G401 (cell line): ENCODE measurements around the gene KCNIP1. TPM values are rescaled to one million over a fixed set of nuclear protein-coding genes. Genes with fewer than 3 reads are reported as not detected.

Experiments used
- DNase-seq: peaks from one replicate; pipeline ENCODE4 v3.0.0-alpha.2; 2015; ENCODE audit warnings: low spot score
- in situ Hi-C: cut with HindIII; loops from 2 replicates; pipeline ENCODE4 v1.10.0; 2016; ENCODE audit warnings: low sequenced_read_pairs, mixed read lengths
- total RNA-seq: library from RNA; depleted of rRNA; stranded (reverse); fragments of >200 nt; shearing (Covaris generic); gene quantifications from 2 replicates; pipeline ENCODE4 v1.2.3, GENCODE V29; 2014

KCNIP1 gene
- total RNA-seq, 1 experiment from 2014 or later = not detected

DNA sequence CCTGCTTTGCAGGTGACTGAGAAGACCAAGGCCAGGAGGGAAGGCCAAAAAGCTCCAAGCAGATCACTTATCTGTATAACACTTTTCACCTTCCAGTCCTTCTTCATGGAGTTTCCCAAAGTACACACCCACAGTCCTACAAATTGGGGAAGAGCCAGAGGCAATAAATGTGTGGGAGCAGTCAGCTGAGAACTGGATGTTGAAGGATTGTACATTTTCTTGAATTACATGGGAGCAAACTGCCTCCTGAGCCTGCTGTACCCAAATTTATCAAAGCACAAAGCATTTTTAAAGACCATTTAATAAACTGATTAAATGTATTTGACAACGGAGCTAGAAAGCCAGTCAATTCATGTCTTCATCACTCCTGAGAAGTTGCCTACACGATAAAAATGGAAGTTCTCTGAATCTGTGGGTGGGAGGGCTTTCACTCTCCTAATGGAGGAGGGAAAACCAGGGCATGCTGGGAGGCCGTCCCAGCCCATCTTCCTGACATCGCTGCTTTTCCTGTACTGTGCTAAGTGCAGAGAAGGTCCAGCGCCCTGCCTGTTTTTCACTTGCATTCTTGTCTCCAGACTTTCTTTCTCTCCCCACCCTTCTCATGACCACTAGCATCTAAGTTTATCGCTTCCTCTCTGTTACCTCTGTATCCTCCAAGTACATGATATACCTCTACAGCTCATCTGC lies 79.0 kb downstream of the KCNIP1 start:
- in situ Hi-C loops = no loop called here
- DNase-seq = no peak

DNA sequence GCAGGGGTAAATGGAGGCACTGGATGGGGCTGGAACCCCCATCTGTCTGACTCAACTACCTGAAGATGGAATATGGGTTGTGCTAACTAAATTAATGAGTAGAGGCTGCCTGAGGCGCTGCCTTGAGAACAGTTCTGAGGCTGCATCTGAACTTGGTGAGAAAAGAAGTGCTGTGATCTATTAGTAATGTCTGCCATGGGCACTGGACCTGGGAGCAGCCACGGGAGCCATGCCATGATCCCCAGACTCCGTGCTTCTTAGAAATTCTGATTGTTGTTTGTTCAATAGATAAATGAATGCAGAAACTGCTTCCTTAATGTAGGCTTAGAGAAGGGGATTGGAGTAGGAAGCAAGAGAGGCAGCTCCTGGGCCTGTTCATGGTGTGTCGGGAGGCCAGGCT lies 80.2 kb downstream of the KCNIP1 start:
- no peak for DNase-seq
- in situ Hi-C loops = no loop called here

DNA sequence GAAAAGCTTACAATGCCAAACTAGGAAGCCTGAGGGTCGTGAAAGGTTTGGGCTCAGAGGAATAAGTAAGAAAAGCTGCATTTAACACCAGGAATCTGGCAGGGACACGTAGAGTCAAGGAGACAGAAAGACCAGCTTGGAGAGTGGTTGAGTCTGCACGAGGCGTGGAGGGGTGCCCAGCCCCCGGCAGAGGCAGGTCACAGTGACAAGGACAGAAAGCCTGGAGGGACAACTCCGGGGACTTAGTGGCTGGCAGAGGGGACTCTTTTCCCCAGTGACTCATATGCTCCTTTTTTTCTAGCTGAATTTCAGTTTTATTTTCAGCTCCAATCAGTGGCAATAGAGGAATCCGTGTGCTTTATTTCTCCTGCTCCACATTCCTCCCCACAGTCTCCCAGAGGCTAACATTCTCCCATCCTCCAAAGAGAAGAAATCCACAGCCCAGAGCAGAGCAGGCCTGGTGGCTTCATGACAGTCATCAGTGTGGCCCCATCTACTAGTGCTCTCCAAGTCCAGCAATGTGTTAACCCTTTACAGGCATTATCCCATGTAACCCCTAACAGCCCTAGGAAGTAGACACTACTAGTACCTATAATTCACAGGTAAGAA lies 80.7 kb downstream of the KCNIP1 start:
- in situ Hi-C loops = no loop called here
- DNase-seq = no peak

DNA sequence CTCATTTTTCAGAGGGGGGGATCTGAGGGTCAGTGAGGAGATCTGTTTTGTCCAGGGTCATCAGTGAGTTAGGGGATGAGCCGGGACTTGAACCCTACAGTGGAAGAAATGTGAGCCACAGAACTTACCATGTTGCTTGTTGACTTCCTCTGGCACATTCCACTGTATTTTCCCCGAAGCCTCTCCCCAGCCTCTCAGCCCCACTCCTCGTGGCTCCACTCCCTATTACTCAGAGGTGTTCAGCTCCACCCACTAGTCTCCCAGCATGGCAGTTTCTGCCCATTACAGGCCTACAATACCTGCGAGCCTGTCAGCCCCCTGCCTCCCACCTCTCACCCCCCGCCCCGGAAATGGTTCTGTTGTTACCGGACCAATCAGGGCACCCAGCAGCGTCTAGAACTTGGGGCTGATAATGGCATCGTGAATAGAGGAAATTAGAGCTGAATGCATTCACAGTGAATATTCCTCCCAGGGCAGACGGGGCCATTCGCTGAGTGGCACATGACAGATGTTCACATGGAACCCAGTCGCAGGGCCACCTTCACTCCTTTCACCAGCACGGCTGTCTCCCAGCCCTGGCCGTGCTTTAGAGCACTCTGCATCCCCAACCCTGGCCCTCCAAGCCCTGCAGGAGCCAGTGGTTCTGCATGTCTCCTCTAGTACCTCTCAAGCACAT lies 81.6 kb downstream of the KCNIP1 start:
- in situ Hi-C loops = no loop called here
- DNase-seq = no peak

DNA sequence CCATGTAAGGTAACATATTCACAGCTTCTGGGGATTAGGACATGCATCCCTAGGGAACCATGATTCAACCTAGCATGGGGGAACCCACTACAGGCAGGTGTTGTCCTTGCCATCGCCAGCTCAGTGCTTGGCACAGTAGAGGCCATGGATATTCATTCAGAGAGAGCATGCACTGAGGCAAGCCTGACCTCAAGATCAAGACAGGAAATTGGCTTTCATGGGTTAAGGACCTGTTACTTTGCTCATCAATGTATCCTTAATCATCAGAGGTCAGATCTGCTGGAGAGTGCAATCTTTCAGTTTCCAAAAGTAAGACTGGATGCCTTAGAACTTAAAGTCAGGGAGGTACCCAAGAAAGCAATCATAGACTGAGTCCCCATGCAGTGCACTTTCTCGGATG lies 84.0 kb downstream of the KCNIP1 start:
- DNase-seq = no peak
- in situ Hi-C loops = no loop called here

DNA sequence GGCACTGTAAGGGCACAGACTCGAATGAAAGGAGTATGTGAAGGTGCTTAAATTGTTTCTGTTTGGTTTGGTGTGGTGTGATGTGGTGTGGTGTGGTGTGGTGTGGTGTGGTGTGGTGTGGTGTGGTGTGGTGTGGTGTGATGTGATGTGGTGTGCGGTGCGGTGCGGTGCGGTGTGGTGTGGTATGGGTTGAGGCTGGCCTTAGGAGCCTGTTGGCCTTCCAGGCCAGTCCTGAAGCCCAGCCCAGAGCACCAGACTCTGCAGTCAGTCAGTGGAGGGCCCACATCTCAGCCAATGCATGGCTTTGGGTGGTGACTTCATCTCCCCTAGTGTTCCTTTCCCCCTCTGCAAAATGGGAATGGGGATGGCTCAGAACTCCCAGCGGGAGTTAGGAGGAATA lies 85.8 kb downstream of the KCNIP1 start:
- in situ Hi-C loops = no loop called here
- no peak for DNase-seq

DNA sequence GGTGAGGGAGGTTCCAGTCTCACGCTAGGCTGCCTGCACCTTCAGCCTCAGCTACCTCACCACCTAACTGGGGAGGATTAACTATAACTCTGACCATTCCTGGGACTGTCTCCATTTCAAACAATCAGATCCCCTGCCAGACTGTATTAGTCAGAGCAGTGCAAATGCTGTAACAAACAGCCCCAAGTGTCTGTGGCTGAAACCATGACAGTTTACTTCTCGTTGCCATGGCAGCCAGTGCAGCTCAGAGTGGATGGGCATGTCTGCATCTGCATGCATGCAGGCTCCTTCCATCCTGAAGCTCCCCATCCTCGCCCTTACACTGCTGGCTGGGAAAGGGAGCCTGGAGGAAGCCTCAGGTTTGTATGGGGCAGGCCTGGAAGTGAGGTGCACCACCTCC lies 86.7 kb downstream of the KCNIP1 start:
- in situ Hi-C loops = no loop called here
- no peak for DNase-seq

DNA sequence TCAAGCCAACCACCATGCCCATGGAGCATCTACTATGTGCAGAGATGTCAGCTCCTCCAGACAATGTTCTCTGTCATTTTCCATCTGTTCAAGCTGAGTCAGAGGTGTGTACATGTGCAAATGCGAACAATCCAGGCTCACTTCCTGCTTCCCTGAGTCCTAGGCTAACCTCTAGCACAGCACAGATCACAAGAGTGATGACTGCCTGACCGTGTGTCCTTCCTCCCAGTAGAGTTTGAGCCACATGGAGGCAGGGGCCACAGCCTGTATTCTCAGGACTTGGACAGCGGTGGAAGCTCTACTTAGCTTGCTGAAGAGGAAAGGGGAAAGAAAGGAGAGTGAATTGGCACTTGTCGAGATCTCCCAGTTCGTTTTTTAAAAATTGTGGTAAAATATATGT lies 87.2 kb downstream of the KCNIP1 start:
- DNase-seq = no peak
- in situ Hi-C loops = no loop called here

DNA sequence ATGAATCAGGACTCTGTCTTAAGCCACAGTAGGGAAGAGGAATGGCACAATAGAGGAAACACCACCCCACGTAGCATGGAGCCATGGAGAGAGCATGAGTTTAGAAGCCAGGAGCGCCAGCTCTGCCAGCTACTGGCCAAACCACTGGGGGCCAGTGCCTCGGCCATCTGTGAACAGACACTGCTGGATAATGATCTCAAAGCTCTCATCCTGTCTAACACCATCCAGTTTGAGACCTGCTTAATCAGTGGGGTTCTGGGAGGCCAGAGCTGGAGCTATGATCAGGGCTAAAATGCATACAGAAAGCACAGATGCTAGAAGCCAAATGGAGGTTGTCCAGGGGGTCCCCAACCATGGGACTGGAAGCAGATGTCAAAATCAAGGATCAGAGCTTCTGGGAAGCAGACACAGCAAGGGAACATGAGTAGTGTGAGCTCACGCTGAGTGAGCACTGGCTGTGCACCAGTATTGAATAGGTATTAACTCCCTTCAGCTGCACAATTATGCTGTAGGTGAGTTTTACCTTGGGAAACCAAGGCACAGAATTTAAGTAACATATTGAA lies 92.7 kb downstream of the KCNIP1 start:
- in situ Hi-C loops = no loop called here
- DNase-seq = no peak

DNA sequence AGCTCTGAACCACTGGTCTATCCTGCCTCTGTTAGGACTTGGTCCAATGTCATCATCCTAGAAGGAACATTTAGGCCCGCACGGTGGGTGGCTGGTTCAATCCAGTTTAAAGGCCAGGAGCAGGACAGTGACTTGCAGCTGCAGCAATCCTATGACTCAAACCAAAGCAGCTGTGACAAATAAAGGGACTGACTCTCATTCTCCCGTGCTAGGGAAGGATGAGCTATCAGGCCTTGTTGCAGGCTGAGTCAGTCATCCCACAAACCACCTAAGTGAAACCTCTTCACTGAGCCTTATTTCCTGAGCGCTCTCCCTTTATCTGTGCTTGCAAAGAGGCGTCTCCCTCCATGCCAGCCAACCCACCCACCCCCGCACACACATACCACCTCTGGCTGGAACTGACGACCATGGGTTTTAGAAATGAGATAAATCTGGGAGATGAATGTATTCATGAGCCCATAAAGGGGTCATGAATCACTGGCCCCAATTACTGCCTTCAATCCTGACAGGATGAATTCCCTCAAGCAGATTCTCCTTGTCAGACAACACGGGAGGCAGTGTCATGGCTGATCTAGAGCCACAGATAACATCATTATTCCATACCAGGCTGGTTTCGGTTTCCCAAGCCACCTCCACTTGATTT lies 93.4 kb downstream of the KCNIP1 start:
- peak; percentile 34 for DNase-seq
- in situ Hi-C loops = no loop called here

DNA sequence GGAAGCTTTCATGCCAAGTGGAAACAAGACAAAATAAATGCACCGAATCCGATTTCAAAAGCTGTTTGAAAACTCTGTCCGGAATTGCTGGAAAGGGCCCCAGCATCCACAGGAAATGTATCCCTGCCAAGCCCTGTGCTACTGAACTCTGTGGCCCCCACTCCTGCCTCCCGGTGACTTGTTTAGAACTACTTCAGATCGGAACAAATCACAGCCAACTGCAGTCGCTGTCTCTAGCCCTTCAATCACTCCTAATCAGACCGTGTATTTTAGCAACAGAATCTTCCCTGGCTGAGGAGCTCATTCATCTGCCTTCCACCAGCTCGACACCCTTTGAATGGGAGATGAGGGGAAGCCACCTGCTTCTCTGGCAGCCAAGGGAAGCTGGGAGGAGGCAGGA lies 94.1 kb downstream of the KCNIP1 start:
- peak; percentile 63 for DNase-seq
- in situ Hi-C loops = no loop called here

DNA sequence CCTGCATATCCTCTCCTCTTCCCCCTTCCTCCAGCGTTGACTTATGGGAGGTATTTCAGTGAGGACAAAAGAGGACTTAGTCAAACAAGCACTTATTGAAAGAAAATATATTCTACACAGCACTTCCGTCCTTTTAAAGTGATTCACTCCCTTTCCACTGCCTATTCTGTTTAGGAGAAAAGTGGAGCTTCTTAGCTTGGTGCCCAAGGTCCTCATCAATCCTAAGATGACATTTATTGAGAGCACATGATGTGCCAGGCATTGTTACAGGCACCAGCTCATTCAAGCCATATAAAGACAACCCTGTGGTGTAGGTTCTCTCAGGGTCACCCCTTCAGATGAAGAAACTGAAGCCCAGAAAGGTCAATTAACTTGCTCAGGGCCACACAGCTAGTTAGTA lies 95.9 kb downstream of the KCNIP1 start:
- no peak for DNase-seq
- in situ Hi-C loops = no loop called here

DNA sequence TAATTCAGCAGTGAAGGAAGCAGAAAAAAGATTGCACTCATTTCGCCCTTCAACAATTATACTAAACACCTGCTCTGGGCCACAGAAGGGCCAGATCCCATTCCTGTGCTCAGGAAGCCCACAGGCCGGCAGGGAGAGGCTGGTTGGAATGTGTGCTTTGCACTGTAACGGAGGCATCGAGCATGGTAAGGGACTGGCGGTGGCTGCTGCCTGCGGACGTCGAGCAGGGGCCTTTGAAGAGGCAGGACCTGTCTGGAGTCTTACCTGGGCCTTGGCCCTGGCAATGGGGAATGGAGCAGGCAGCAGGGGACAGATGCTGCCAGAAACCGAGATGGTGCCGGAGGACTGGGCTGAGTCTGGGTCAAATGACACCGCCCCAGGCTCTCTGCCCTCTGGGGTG lies 97.8 kb downstream of the KCNIP1 start:
- DNase-seq = no peak
- in situ Hi-C loops = no loop called here

DNA sequence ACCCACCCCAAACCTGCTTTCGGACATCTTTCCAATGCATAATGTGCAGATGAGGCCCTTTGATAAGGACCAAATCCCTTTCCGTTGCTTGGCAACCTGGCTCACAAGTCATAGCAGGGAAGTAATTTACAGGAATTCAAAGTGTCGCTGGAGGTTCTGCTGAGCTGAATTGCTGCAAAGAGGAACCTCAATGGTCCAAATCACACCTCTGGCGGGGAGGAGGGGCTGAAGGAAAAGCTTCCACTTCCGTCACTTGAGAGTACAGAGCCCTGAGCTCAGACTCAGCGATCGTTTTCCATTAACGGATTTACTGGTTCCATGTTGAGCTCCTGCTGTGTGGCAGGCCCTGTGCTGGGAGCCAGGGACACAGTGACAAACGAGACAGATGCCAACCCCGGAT lies 99.3 kb downstream of the KCNIP1 start:
- DNase-seq = no peak
- in situ Hi-C loops = no loop called here

DNA sequence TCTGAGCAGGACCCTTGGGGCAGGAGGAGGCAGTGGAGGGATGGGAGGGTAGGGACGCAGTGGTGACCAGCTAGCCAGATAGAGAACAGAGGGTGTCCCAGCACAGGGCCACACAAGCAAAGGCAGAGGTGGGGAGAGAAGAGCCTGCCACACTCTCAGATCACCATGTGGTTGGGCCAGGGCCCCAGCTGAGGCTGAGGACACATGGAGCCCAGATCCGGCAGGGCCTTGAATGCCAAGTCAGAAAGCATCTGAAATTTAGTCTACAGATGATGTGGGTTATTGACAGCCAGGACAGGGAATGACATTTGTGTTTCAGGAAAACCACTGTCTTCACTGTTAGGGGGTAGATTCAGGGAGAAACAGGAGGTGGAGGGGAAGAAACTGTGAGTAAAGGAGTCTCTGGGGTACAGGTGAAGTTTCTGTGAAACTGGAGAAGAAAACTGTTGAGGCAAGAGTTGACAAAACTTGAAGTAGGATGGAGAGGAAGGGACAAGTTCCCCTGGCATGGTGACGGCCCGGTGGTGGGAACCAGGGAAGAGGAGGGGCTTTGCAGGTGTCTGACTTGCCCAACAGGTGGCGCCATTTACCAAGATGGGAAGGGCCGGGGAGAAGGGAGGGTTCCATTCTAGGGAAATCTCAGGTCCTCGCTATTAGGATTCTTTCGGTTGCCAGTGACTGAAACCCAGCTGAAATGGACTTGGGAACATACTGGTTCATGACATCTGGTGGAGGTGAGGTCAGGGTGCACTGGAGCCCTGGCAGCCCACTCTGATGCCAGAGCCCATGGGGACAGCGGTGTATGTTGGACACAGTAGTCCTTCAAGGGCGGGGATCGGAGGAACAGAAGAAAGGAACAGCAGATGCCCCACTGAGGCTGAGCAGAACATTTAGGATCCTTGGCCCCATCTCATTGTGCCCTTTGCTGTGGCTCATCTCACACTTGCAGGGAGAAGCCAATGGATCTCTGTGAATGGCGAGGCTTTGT lies 100.1 kb downstream of the KCNIP1 start:
- in situ Hi-C loops = no loop called here
- DNase-seq = peak; percentile 36

DNA sequence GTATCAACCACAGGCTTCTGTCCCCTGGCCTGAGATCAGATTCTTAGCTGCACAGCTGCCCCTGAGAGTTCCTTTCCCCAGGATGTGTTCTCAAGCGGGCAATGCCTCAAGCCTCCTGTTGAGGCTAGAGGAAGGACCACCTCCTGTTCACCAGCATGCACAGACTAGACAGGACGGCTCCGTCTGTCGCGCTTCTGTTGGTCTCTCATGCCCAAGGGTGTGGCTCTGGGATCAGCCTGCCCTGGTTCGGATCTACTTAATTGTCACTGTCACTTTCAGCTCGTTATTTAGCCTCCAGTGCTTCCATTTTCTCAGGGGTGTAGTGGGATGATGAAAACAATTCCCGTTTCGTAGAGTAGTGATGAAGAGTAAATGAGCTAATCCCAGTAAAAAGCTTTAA lies 103.1 kb downstream of the KCNIP1 start:
- DNase-seq = peak; percentile 37
- in situ Hi-C loops = no loop called here

DNA sequence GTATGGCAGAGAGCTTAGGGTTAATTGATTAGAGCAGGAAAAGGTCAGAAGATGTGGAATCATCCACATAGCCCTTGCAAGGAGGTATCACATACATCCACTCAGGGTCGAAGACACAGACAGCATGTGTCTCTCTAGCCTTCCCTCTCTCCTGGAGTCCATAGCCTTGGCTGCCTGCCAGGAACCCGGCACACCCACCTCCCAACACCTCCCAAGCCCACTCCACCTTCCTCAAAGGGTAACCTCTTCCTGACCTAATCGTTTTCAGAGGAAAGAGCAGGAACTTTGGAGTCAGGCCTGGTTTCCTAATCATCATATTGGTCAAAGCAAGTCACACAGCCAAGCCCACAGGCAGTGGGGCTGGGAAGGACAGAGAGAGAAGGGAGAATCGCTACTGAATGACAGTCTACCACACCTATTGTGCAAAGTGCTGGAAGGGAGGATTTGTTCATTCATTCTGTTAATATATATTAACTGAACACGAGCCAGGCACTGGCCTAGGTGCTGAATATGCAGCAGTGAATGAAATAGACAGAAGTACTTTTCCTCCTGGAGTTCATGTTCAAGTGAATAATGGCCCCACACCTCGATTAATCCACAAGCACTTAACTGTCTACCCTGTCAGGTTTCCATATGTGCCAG lies 107.8 kb downstream of the KCNIP1 start:
- no peak for DNase-seq
- in situ Hi-C loops = no loop called here

DNA sequence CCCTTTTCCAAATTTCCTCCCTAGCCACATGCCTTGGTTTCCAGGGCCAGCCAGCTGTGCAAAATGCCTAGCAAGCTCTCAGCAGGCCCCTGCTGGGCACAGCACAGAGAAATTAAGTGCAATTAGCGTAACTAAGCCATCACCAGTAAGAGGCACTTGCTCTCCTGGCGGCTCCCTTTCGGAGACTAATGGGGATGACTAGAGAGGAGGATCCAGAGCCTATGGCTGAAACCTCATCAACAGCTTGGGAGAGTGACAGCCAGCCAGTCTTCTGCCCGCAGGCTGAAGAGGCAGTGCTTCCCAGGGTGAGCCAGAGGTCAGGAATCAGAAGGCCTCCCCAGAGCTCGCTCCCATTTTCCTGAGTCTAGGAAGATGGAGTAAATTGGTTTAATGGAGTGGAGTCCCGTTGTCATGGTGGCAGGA lies 108.4 kb downstream of the KCNIP1 start:
- in situ Hi-C loops = no loop called here
- DNase-seq = no peak
